Stomach (tissue), 4 donors: ENCODE data around the gene ANO5.

Experiments
- CTCF ChIP-seq, 7 experiments: fragments of 450-650 bp in 4 of 7; fragments of 200-600 bp in 3 of 7; sonication (generic) in 3 of 7; IDR thresholded peaks; one replicate each; pipeline ENCODE4 v1.5.1; 2016 to 2019; ENCODE audit warnings: antibody characterized with exemption in 7 of 7, control low read depth in 2 of 7, mild to moderate bottlenecking in 1 of 7
- EP300 ChIP-seq: sonication (generic); formaldehyde crosslinking; IDR thresholded peaks from one replicate; pipeline ENCODE4 v1.6.1; 2017; ENCODE audit warnings: antibody characterized with exemption
- POLR2A ChIP-seq, 4 donors: fragments of 450-650 bp; IDR thresholded peaks; one replicate each; pipeline ENCODE4 v1.6.1; 2016; ENCODE audit warnings: antibody characterized with exemption in 4 of 4, control low read depth in 2 of 4, mild to moderate bottlenecking in 1 of 4, moderate library complexity in 1 of 4
- POLR2AphosphoS5 ChIP-seq, 3 donors: sonication (generic); formaldehyde crosslinking; IDR thresholded peaks; one replicate each; pipeline ENCODE4 v1.6.1; 2016; ENCODE audit warnings: antibody characterized with exemption in 3 of 3

- no peak for TF ChIP-seq CTCF (IDR thresholded peaks at IDR 0.05)
- no peak for TF ChIP-seq POLR2A (IDR thresholded peaks at IDR 0.05)
- no peak for TF ChIP-seq EP300
- TF ChIP-seq POLR2AphosphoS5 (IDR thresholded peaks at IDR 0.05), result no peak
These were observed 35.4 kb upstream of the ANO5 start for GRCh38 chr11:22157531-22157930.
